T-cell (primary cell): ENCODE results near the gene HIP1. TPM values are rescaled to one million over a fixed set of nuclear protein-coding genes. Genes with fewer than 3 reads are reported as not detected.
"Not testable (repeated sequence)": the region's sequence is repeated elsewhere in the genome, so short reads cannot be mapped to it uniquely, and the experiment has no call there.

Experiments used
- ATAC-seq, 4 experiments: fragments of 200-7000 bp in 3 of 4; fragments of 150-1000 bp in 1 of 4; cut with Tn5 transposase; replicated peaks in 1 of 4; 1 replicate in 3 of 4; 2 replicates in 1 of 4; pipeline ENCODE4 v1.10.0; 2021; ENCODE audit warnings: moderate library complexity in 3 of 4, mild to moderate bottlenecking in 2 of 4, moderate number of reproducible peaks in 1 of 4
- CTCF ChIA-PET, 2 donors: fragments of 300-600 bp; sonication (Branson Sonifier 250); formaldehyde crosslinking; loops; one replicate each; lab custom pipeline; 2022; ENCODE audit warnings: antibody characterized with exemption in 2 of 2; lab: Charles Lee
- POLR2A ChIA-PET, 2 donors: fragments of 300-600 bp; sonication (Branson Sonifier 250); formaldehyde crosslinking; loops; one replicate each; lab custom pipeline; 2022; ENCODE audit warnings: antibody characterized with exemption in 2 of 2; lab: Charles Lee
- DNase-seq, 35 experiments: peaks; one replicate each; pipeline versions ENCODE4 v3.0.0 to v3.0.0-alpha.2; 2013 to 2023
- H3K27ac ChIP-seq: one replicate; pipeline ENCODE4 v1.5.1; 2013; ENCODE audit warnings: low read length
- H3K27me3 ChIP-seq, 2 experiments: replicated peaks in 1 of 2; 1 replicate in 1 of 2; 2 replicates in 1 of 2; pipeline versions ENCODE4 v1.6.1 to v1.7.0; 2013; ENCODE audit warnings: low read length in 1 of 2, mixed read lengths in 1 of 2; ENCODE audit not compliant: control insufficient read depth in 2 of 2, insufficient read depth in 2 of 2; ENCODE audit errors: extremely low read depth in 1 of 2
- H3K36me3 ChIP-seq, 2 donors: 1 replicate in 1 of 2; 2 replicates in 1 of 2; pipeline versions ENCODE4 v1.6.1 to v1.7.0; 2013; ENCODE audit warnings: low read length in 1 of 2; ENCODE audit not compliant: control insufficient read depth in 2 of 2, insufficient read depth in 1 of 2; ENCODE audit errors: extremely low read depth in 1 of 2
- H3K4me1 ChIP-seq, 2 experiments: 1 replicate in 1 of 2; 2 replicates in 1 of 2; pipeline versions ENCODE4 v1.6.1 to v1.7.0; 2013; ENCODE audit warnings: low read length in 2 of 2, mixed read lengths in 1 of 2; ENCODE audit not compliant: insufficient read depth in 2 of 2, control insufficient read depth in 1 of 2; ENCODE audit errors: extremely low read depth in 1 of 2
- H3K4me3 ChIP-seq, 2 donors: 1 replicate in 1 of 2; 2 replicates in 1 of 2; pipeline versions ENCODE4 v1.5.1 to v1.7.0; 2013; ENCODE audit warnings: mild to moderate bottlenecking in 2 of 2, low read length in 1 of 2, moderate library complexity in 1 of 2; ENCODE audit not compliant: control insufficient read depth in 1 of 2; ENCODE audit errors: extremely low read depth in 1 of 2
- H3K9me3 ChIP-seq: 2 replicates; pipeline ENCODE4 v1.7.0; 2013
- H3K27ac Mint-ChIP-seq, 2 donors: one replicate each; pipeline ENCODE4 v1.8.0; 2020 to 2021; ENCODE audit warnings: mild to moderate bottlenecking in 2 of 2, mixed read lengths in 2 of 2
- H3K27me3 Mint-ChIP-seq, 2 donors: one replicate each; pipeline ENCODE4 v1.8.0; 2021 to 2022; ENCODE audit warnings: mixed read lengths in 2 of 2
- H3K36me3 Mint-ChIP-seq: one replicate; pipeline ENCODE4 v1.8.0; 2021; ENCODE audit warnings: mixed read lengths
- H3K4me1 Mint-ChIP-seq, 3 donors: one replicate each; pipeline ENCODE4 v1.8.0; 2020 to 2022; ENCODE audit warnings: mixed read lengths in 3 of 3, mild to moderate bottlenecking in 1 of 3
- H3K4me3 Mint-ChIP-seq, 3 donors: one replicate each; pipeline ENCODE4 v1.8.0; 2020 to 2022; ENCODE audit warnings: mild to moderate bottlenecking in 3 of 3, mixed read lengths in 3 of 3, moderate library complexity in 3 of 3
- H3K9me3 Mint-ChIP-seq, 3 donors: one replicate each; pipeline ENCODE4 v1.8.0; 2020 to 2022; ENCODE audit warnings: mixed read lengths in 3 of 3
- WGBS: methylation state at CpG from one replicate; pipeline ENCODE4 v1.1.5; 2013; ENCODE audit warnings: missing lambda C conversion rate; ENCODE audit not compliant: insufficient coverage; 5-methylcytosine and 5-hydroxymethylcytosine counted together
- total RNA-seq, 35 experiments: library from RNA in 6 of 35; stranded (reverse) in 6 of 35; fragments of 120-200 nt in 1 of 35; gene quantifications; one replicate each; pipeline versions ENCODE4 v1.2.1 to v1.2.4 and lab custom pipeline; 2013 to 2026

The HIP1 gene
- total RNA-seq, 5 donors from 2014 or later (not counting 1 experiment from before 2014, with no cell fraction given), result 3.2 to 8.4 (median 3.6) TPM

GRCh38 chr7:75565132-75565837, 173.5 kb downstream of the HIP1 start:
- Mint-ChIP-seq H3K27ac (no peak overlapping the region), H3K4me3 (no peak overlapping the region), H3K27me3 (no peaks in the 10 kb centered on the region), H3K9me3 (peaks cover 6 to 18% (median 14%) of the 10 kb centered on the region in 3 donors), H3K36me3 (peaks cover 34% of the 10 kb centered on the region), H3K4me1 (no peaks in the 10 kb centered on the region)
- WGBS, result 93% methylated on average over 3 of the region's 6 CpGs
- Histone ChIP-seq H3K27me3 (no peaks in the 10 kb centered on the region), H3K36me3 (peaks cover 0 to 11% of the 10 kb centered on the region in 2 donors), H3K9me3 (no peaks in the 10 kb centered on the region), H3K27ac (no peak overlapping the region), H3K4me3 (no peak overlapping the region), H3K4me1 (no peaks in the 10 kb centered on the region)
- CTCF ChIA-PET, result no interaction called here
- ATAC-seq (no peak), DNase-seq (no peak)
- POLR2A ChIA-PET, result no interaction called here

GRCh38 chr7:75563171-75563570, 175.6 kb downstream of the HIP1 start:
- Histone ChIP-seq H3K27ac (no peak overlapping the region), H3K4me1 (no peaks in the 10 kb centered on the region), H3K27me3 (no peaks in the 10 kb centered on the region), H3K4me3 (no peak overlapping the region), H3K36me3 (peaks cover 0 to 11% of the 10 kb centered on the region in 2 donors), H3K9me3 (no peaks in the 10 kb centered on the region)
- no peak for DNase-seq
- no peak for ATAC-seq
- Mint-ChIP-seq H3K27ac (no peak overlapping the region), H3K4me1 (no peaks in the 10 kb centered on the region), H3K36me3 (peaks cover 34% of the 10 kb centered on the region), H3K9me3 (peaks cover 6 to 18% (median 14%) of the 10 kb centered on the region in 3 donors), H3K4me3 (no peak overlapping the region), H3K27me3 (no peaks in the 10 kb centered on the region)
- ChIA-PET POLR2A (no interaction called here), CTCF (no interaction called here)
- WGBS, result 94% methylated on average over 2 of the region's 3 CpGs

- DNase-seq (no peak), ATAC-seq (no peak)
- no peaks in the 10 kb centered on the region for H3K27me3 ChIP-seq
- no CpG with 5 or more reads among the region's 6 CpGs for WGBS
- Mint-ChIP-seq H3K27me3 (no peaks in the 10 kb centered on the region), H3K27ac (no peak overlapping the region), H3K4me3 (no peak overlapping the region), H3K4me1 (no peaks in the 10 kb centered on the region), H3K36me3 (peaks cover 39% of the 10 kb centered on the region), H3K9me3 (peaks cover 6 to 18% (median 14%) of the 10 kb centered on the region in 3 donors)
- no peaks in the 10 kb centered on the region for H3K9me3 ChIP-seq
- no peaks in the 10 kb centered on the region for H3K4me1 ChIP-seq
- ChIA-PET CTCF (interaction anchor here in 1 of 2 donors (0.5 kb wide), 1 partner anchor 17 kb away, joined by 3 read pairs; no protein-coding TSS in a partner anchor), POLR2A (interaction anchor here in 1 of 2 donors (0.5 kb wide), 1 partner anchor 46 kb away, joined by 3 read pairs; no protein-coding TSS in a partner anchor)
- H3K36me3 ChIP-seq, result peaks cover 0 to 15% of the 10 kb centered on the region in 2 donors
- no peak overlapping the region for H3K27ac ChIP-seq
- H3K4me3 ChIP-seq, result no peak overlapping the region
These were observed 178.8 kb downstream of the HIP1 start for GRCh38 chr7:75559976-75560365.

GRCh38 chr7:75559355-75559975, 179.3 kb downstream of the HIP1 start:
- H3K27ac Mint-ChIP-seq, result no peak overlapping the region
- H3K27me3 Mint-ChIP-seq, result no peaks in the 10 kb centered on the region
- Histone ChIP-seq H3K27me3 (no peaks in the 10 kb centered on the region), H3K4me1 (no peaks in the 10 kb centered on the region), H3K4me3 (no peak overlapping the region), H3K27ac (no peak overlapping the region), H3K36me3 (peaks cover 0 to 15% of the 10 kb centered on the region in 2 donors), H3K9me3 (no peaks in the 10 kb centered on the region)
- 97% methylated on average over 20 of the region's 27 CpGs for WGBS
- DNase-seq (no peak), ATAC-seq (no peak)
- ChIA-PET POLR2A (interaction anchor here in 1 of 2 donors (0.5 kb wide), 1 partner anchor 46 kb away, joined by 3 read pairs; no protein-coding TSS in a partner anchor), CTCF (interaction anchor here in 1 of 2 donors (0.5 kb wide), 1 partner anchor 17 kb away, joined by 3 read pairs; no protein-coding TSS in a partner anchor)
- peaks cover 6 to 18% (median 14%) of the 10 kb centered on the region in 3 donors for H3K9me3 Mint-ChIP-seq
- H3K4me3 Mint-ChIP-seq, result no peak overlapping the region
- no peaks in the 10 kb centered on the region for H3K4me1 Mint-ChIP-seq
- peaks cover 39% of the 10 kb centered on the region for H3K36me3 Mint-ChIP-seq

- POLR2A ChIA-PET, result not testable (repeated sequence)
These were observed 181.9 kb downstream of the HIP1 start for GRCh38 chr7:75556835-75557234.

GRCh38 chr7:75555736-75556135, 183.0 kb downstream of the HIP1 start:
- Histone ChIP-seq H3K27me3 (no peaks in the 10 kb centered on the region), H3K9me3 (no peaks in the 10 kb centered on the region), H3K36me3 (peaks cover 0 to 4% of the 10 kb centered on the region in 2 donors), H3K4me1 (no peaks in the 10 kb centered on the region), H3K4me3 (no peak overlapping the region), H3K27ac (no peak overlapping the region)
- POLR2A ChIA-PET, result no interaction called here
- no peak overlapping the region for H3K4me3 Mint-ChIP-seq
- WGBS, result 97% methylated on average over 10 of the region's 13 CpGs
- no peaks in the 10 kb centered on the region for H3K4me1 Mint-ChIP-seq
- ATAC-seq (no peak), DNase-seq (no peak)
- no peaks in the 10 kb centered on the region for H3K27me3 Mint-ChIP-seq
- H3K27ac Mint-ChIP-seq, result no peak overlapping the region
- no peaks in the 10 kb centered on the region for H3K9me3 Mint-ChIP-seq
- CTCF ChIA-PET, result no interaction called here
- peaks cover 19% of the 10 kb centered on the region for H3K36me3 Mint-ChIP-seq

More at GRCh38 chr7:75556835-75557234, 181.9 kb downstream of the HIP1 start:
- H3K27me3 ChIP-seq, H3K27me3 Mint-ChIP-seq, H3K36me3 ChIP-seq, H3K4me3 ChIP-seq, H3K9me3 Mint-ChIP-seq, ATAC-seq, H3K9me3 ChIP-seq, H3K27ac ChIP-seq, H3K4me1 ChIP-seq, DNase-seq, H3K27ac Mint-ChIP-seq, H3K4me3 Mint-ChIP-seq, H3K4me1 Mint-ChIP-seq, CTCF ChIA-PET: not testable (repeated sequence)
- H3K36me3 Mint-ChIP-seq, result peaks cover 28% of the 10 kb centered on the region
- WGBS, result no CpG with 5 or more reads among the region's 6 CpGs
